HepG2 (cell line): ENCODE data around the gene IFNLR1.

Experiments
- EP300 ChIP-seq, 3 experiments: sonication (generic) in 1 of 3; formaldehyde crosslinking in 1 of 3; IDR thresholded peaks; 2 replicates each; pipeline versions ENCODE4 v1.5.1 to v1.6.1; 2011 to 2020; ENCODE audit warnings: low read depth in 2 of 3, low read length in 2 of 3, borderline replicate concordance in 1 of 3, improper control_type of control experiment in 1 of 3, mild to moderate bottlenecking in 1 of 3, missing genetic modification reagents in 1 of 3, moderate library complexity in 1 of 3
- IKZF1 ChIP-seq: fragments of 450-650 bp; IDR thresholded peaks from 2 replicates; pipeline ENCODE4 v1.7.1; 2016
- NFKBIZ ChIP-seq: IDR thresholded peaks from 2 replicates; pipeline ENCODE4 v1.6.1; 2018; ENCODE audit warnings: missing genetic modification reagents, missing compliant biosample characterization
- POLR2A ChIP-seq, 2 experiments: IDR thresholded peaks; 2 replicates each; pipeline ENCODE4 v1.6.1; 2011; ENCODE audit warnings: low read depth in 2 of 2, low read length in 2 of 2, mild to moderate bottlenecking in 1 of 2, moderate library complexity in 1 of 2; ENCODE audit not compliant: insufficient read depth in 1 of 2
- PPARG ChIP-seq: conservative IDR thresholded peaks from 2 replicates; pipeline ENCODE4 v1.6.1; 2016; ENCODE audit warnings: missing biosample characterization, missing genetic modification reagents
- TBL1XR1 ChIP-seq: fragments of 150-350 bp; IDR thresholded peaks from 2 replicates; pipeline ENCODE4 v1.6.1; 2014; ENCODE audit warnings: borderline replicate concordance, low read length; ENCODE audit not compliant: partially characterized antibody
- ZZZ3 ChIP-seq: sonication (generic); formaldehyde crosslinking; IDR thresholded peaks from 2 replicates; pipeline ENCODE4 v1.4.0; 2020; ENCODE audit warnings: missing genetic modification reagents, mild to moderate bottlenecking, borderline replicate concordance
- TF ChIP-seq, protein P1 (sequence below), 2 experiments: IDR thresholded peaks; 2 replicates each; pipeline ENCODE4 v1.6.1; 2011 to 2012; ENCODE audit warnings: low read length in 2 of 2, borderline replicate concordance in 1 of 2, low read depth in 1 of 2, mild to moderate bottlenecking in 1 of 2, moderate library complexity in 1 of 2
- TF ChIP-seq, protein P2 (sequence below): sonication (generic); formaldehyde crosslinking; IDR thresholded peaks from 2 replicates; pipeline ENCODE4 v1.4.0; 2020; ENCODE audit warnings: missing genetic modification reagents

DNA sequence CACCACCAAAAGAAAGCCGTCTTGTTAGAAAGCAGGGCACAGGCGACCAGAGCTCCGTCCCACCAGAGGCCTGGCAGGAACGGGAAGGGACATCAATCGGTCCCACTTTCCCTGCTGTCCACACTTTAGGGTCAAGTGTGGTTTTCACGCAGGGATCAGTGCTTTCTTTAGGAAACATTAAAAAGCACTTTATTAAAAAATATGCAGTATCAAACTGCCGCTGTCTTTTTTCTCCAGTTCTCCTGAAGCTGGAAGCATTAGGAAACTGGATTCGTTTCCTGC lies 437 bp downstream of the IFNLR1 start:
- TF ChIP-seq, protein P1, sequence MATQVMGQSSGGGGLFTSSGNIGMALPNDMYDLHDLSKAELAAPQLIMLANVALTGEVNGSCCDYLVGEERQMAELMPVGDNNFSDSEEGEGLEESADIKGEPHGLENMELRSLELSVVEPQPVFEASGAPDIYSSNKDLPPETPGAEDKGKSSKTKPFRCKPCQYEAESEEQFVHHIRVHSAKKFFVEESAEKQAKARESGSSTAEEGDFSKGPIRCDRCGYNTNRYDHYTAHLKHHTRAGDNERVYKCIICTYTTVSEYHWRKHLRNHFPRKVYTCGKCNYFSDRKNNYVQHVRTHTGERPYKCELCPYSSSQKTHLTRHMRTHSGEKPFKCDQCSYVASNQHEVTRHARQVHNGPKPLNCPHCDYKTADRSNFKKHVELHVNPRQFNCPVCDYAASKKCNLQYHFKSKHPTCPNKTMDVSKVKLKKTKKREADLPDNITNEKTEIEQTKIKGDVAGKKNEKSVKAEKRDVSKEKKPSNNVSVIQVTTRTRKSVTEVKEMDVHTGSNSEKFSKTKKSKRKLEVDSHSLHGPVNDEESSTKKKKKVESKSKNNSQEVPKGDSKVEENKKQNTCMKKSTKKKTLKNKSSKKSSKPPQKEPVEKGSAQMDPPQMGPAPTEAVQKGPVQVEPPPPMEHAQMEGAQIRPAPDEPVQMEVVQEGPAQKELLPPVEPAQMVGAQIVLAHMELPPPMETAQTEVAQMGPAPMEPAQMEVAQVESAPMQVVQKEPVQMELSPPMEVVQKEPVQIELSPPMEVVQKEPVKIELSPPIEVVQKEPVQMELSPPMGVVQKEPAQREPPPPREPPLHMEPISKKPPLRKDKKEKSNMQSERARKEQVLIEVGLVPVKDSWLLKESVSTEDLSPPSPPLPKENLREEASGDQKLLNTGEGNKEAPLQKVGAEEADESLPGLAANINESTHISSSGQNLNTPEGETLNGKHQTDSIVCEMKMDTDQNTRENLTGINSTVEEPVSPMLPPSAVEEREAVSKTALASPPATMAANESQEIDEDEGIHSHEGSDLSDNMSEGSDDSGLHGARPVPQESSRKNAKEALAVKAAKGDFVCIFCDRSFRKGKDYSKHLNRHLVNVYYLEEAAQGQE (IDR thresholded peaks at IDR 0.05; ENCODE audit: borderline replicate concordance in 1 of 2, low read depth in 1 of 2, low read length in 2 of 2): no peak
- TF ChIP-seq PPARG (CRISPR knock-in tag) (no peak), NFKBIZ (0 out of 2 replicates have a peak, but pooled peaks have one; percentile 7), ZZZ3 (no peak), POLR2A (IDR thresholded peaks at IDR 0.05; ENCODE audit: insufficient read depth in 1 of 2, low read depth in 2 of 2, low read length in 2 of 2) (0 out of 4 replicates have a peak, but pooled peaks of 1 of the 2 experiments have one; percentile 7), IKZF1 (no peak), TBL1XR1 (no peak), EP300 (IDR thresholded peaks at IDR 0.05; ENCODE audit: low read depth in 2 of 2, low read length in 2 of 2) (no peak), EP300 (CRISPR knock-in tag; IDR thresholded peaks at IDR 0.05; ENCODE audit: borderline replicate concordance) (no peak)
- TF ChIP-seq, protein P2, sequence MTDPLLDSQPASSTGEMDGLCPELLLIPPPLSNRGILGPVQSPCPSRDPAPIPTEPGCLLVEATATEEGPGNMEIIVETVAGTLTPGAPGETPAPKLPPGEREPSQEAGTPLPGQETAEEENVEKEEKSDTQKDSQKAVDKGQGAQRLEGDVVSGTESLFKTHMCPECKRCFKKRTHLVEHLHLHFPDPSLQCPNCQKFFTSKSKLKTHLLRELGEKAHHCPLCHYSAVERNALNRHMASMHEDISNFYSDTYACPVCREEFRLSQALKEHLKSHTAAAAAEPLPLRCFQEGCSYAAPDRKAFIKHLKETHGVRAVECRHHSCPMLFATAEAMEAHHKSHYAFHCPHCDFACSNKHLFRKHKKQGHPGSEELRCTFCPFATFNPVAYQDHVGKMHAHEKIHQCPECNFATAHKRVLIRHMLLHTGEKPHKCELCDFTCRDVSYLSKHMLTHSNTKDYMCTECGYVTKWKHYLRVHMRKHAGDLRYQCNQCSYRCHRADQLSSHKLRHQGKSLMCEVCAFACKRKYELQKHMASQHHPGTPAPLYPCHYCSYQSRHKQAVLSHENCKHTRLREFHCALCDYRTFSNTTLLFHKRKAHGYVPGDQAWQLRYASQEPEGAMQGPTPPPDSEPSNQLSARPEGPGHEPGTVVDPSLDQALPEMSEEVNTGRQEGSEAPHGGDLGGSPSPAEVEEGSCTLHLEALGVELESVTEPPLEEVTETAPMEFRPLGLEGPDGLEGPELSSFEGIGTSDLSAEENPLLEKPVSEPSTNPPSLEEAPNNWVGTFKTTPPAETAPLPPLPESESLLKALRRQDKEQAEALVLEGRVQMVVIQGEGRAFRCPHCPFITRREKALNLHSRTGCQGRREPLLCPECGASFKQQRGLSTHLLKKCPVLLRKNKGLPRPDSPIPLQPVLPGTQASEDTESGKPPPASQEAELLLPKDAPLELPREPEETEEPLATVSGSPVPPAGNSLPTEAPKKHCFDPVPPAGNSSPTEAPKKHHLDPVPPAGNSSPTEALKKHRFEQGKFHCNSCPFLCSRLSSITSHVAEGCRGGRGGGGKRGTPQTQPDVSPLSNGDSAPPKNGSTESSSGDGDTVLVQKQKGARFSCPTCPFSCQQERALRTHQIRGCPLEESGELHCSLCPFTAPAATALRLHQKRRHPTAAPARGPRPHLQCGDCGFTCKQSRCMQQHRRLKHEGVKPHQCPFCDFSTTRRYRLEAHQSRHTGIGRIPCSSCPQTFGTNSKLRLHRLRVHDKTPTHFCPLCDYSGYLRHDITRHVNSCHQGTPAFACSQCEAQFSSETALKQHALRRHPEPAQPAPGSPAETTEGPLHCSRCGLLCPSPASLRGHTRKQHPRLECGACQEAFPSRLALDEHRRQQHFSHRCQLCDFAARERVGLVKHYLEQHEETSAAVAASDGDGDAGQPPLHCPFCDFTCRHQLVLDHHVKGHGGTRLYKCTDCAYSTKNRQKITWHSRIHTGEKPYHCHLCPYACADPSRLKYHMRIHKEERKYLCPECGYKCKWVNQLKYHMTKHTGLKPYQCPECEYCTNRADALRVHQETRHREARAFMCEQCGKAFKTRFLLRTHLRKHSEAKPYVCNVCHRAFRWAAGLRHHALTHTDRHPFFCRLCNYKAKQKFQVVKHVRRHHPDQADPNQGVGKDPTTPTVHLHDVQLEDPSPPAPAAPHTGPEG (CRISPR knock-in tag): no peak
